Duodenal mucosa (tissue), 2 donors: ENCODE measurements around the gene ANKRD52.
A peak's percentile ranks its signal among the peaks of the same experiment; 100 is the strongest.

Experiments used
- H3K27ac ChIP-seq: one replicate; pipeline ENCODE4 v1.7.0; 2013; ENCODE audit warnings: low read depth, low read length
- H3K27me3 ChIP-seq, 2 donors: one replicate each; pipeline ENCODE4 v1.7.0; 2013; ENCODE audit warnings: low read length in 2 of 2, control low read depth in 1 of 2; ENCODE audit not compliant: insufficient read depth in 2 of 2, control insufficient read depth in 1 of 2
- H3K36me3 ChIP-seq, 2 donors: one replicate each; pipeline ENCODE4 v1.7.0; 2013; ENCODE audit warnings: low read length in 2 of 2, control low read depth in 1 of 2; ENCODE audit not compliant: insufficient read depth in 2 of 2, control insufficient read depth in 1 of 2
- H3K4me1 ChIP-seq, 2 donors: one replicate each; pipeline ENCODE4 v1.7.0; 2013; ENCODE audit warnings: low read length in 2 of 2, control low read depth in 1 of 2; ENCODE audit not compliant: insufficient read depth in 2 of 2, control insufficient read depth in 1 of 2
- H3K4me3 ChIP-seq, 2 donors: one replicate each; pipeline ENCODE4 v1.7.0; 2013; ENCODE audit warnings: low read length in 2 of 2, low read depth in 1 of 2
- H3K9ac ChIP-seq, 2 donors: one replicate each; pipeline ENCODE4 v1.7.0; 2013; ENCODE audit warnings: low read length in 2 of 2, low read depth in 1 of 2
- H3K9me3 ChIP-seq, 2 donors: one replicate each; pipeline ENCODE4 v1.7.0; 2013; ENCODE audit warnings: low read length in 2 of 2, control low read depth in 1 of 2; ENCODE audit not compliant: control insufficient read depth in 1 of 2

The ANKRD52 gene

DNA sequence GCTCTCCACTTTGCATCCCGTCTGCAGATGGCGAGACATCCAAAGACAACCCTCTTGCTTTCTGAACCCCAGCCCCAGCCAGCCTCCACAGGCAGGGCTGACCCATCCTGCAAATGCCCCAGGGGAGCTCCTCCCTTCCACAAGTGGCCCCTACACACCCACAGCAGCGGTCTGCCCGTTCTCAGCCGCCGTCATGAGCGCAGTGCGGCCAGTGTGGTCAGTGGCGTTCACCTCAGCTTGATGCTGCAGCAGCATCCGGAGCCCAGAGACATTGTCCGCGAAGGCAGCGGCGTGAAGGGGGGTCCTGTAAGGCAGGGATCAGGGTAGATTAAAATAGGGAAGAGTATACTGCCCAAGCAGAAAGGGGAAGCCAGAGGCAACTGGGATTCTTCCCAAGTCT lies 13.7 kb downstream of the ANKRD52 start:
- H3K27ac ChIP-seq = no peak overlapping the region
- H3K4me1 ChIP-seq = peaks cover 0 to 5% of the 10 kb centered on the region in 2 donors
- no peak overlapping the region for H3K4me3 ChIP-seq
- no peak overlapping the region for H3K9ac ChIP-seq
- H3K27me3 ChIP-seq = no peaks in the 10 kb centered on the region
- H3K36me3 ChIP-seq = peaks cover 54 to 88% of the 10 kb centered on the region in 2 donors
- H3K9me3 ChIP-seq = no peaks in the 10 kb centered on the region

DNA sequence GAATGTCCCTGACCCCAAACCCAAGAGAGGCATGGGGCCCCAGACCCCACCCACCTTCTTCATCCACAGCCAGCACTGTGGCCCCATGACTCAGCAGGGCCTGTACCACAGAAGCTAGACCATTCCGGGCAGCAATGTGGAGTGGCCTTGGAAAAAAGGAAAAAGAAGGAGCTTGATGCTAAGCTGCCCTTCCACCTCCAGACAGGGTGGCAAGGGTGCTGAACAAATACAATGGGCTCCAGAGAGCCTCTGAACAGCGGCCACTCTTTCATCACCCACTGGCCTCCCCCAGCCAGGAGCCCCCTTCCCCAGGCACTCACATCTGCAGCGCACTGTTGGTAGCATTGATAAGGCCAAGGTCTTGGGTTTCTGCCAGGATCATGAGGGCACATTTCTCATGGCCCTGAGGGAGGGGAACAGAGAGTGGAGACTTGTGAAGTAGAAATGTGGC lies 14.4 kb downstream of the ANKRD52 start:
- H3K27ac ChIP-seq = no peak overlapping the region
- H3K4me3 ChIP-seq = no peak overlapping the region
- H3K9ac ChIP-seq = no peak overlapping the region
- H3K36me3 ChIP-seq = peaks cover 50 to 82% of the 10 kb centered on the region in 2 donors
- no peaks in the 10 kb centered on the region for H3K9me3 ChIP-seq
- H3K27me3 ChIP-seq = no peaks in the 10 kb centered on the region
- H3K4me1 ChIP-seq = peaks cover 0 to 5% of the 10 kb centered on the region in 2 donors

DNA sequence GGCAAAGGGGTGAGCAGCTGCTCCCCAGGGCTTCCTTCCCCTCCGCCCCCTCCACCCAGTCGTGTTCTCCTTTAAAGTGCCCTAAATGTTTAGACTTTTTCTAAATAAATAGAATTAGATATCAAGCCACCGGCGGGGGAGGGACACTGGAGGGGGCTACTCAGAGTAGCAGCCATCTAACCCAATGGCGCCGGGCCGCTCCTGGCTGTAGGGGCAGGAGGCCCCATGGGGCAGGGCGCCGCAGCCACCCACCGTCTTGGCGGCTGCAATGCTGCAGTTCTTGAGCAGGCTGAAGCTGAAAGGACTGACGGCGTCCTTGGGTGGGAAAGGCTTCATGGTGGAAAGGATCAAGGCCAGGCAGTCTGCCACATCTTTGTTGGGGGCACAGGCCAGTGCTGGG lies 15.2 kb downstream of the ANKRD52 start:
- Histone ChIP-seq H3K27me3 (no peaks in the 10 kb centered on the region), H3K9ac (no peak overlapping the region), H3K36me3 (peaks cover 42 to 78% of the 10 kb centered on the region in 2 donors), H3K4me1 (peaks cover 0 to 5% of the 10 kb centered on the region in 2 donors), H3K27ac (no peak overlapping the region), H3K4me3 (no peak overlapping the region), H3K9me3 (no peaks in the 10 kb centered on the region)

DNA sequence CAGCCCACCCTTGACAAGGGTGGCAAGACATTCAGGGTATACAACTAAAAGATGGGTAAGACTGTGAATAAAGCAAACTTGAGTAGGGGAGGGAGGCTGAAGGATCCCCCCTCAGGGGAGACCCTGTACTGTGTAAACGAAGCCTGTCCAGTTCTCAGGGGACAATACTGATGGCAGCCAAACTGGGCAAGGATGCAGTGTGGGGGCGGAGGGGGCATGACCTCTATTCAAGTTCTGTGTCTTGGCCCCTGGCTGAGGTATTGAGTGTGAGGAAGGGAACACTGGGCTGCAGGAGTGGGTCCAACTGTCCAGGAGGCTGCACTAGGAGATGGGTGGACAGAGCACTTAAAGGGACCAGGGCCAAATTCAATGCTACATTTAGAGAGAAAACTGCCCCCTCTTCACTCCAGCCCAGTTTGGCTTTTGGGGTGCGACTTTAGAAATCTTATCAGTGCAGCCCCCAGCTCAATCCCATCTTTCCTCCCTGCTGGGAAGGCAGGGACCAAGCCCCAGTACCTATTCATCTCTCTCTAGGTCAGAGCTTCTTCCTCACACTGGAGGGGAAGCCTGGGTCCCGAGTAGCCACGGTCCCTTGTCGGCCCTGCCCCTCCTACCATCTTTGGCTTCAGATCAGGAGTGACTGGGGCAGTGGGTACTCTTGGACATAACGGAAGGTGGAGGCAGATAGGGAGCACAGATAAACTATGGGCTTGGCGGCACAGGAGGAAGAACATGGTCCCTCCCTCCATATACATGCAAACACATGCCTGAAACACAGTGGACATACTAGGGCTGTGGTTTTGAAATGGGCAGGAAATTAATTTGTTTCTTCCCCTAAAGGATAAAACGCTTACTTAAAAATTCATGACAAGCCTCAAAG lies 16.5 kb downstream of the ANKRD52 start:
- no peaks in the 10 kb centered on the region for H3K27me3 ChIP-seq
- H3K27ac ChIP-seq = no peak overlapping the region
- no peak overlapping the region for H3K9ac ChIP-seq
- H3K4me1 ChIP-seq = peaks cover 0 to 5% of the 10 kb centered on the region in 2 donors
- H3K9me3 ChIP-seq = no peaks in the 10 kb centered on the region
- peaks cover 34 to 79% of the 10 kb centered on the region in 2 donors for H3K36me3 ChIP-seq
- no peak overlapping the region for H3K4me3 ChIP-seq

DNA sequence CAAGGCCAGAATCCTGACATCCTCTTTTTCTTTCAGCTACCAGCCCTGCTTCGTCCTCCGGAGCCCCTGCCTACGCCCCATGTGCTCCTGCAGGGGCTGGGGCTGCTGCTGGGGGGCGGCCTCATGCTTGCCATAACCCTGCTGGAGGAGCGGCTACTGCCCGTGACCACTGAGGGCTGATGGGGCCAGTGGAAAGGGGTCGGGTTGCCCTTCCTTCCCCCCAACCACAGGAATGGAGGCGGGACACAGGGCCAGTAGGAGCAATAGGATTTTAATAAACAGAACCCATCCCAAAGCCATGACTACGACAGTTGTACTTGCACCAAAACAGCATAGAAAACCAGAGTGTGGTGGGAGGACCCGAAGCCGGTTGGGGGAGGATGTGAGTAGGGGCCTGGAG lies 20.6 kb downstream of the ANKRD52 start:
- H3K9me3 ChIP-seq = no peaks in the 10 kb centered on the region
- peaks cover 18 to 59% of the 10 kb centered on the region in 2 donors for H3K36me3 ChIP-seq
- H3K9ac ChIP-seq = no peak overlapping the region
- peaks cover 2 to 6% of the 10 kb centered on the region in 2 donors for H3K4me1 ChIP-seq
- no peak overlapping the region for H3K4me3 ChIP-seq
- H3K27ac ChIP-seq = no peak overlapping the region
- H3K27me3 ChIP-seq = no peaks in the 10 kb centered on the region

DNA sequence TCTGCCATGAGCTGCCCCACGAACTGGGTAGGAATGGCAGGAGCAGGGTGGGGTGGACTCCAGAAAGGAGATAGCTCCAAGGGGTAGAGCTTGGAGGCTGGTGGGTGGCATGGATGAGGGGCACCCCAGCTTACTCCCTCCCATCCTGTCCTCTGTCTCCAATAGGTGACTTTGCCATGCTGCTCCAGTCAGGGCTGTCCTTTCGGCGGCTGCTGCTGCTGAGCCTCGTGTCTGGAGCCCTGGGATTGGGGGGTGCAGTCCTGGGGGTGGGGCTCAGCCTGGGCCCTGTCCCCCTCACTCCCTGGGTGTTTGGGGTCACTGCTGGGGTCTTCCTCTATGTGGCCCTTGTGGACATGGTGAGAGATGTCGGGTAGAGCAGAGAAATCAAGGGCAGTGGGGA lies 21.2 kb downstream of the ANKRD52 start:
- no peak overlapping the region for H3K27ac ChIP-seq
- H3K27me3 ChIP-seq = no peaks in the 10 kb centered on the region
- H3K4me3 ChIP-seq = no peak overlapping the region
- H3K9ac ChIP-seq = no peak overlapping the region
- H3K36me3 ChIP-seq = peaks cover 13 to 53% of the 10 kb centered on the region in 2 donors
- H3K4me1 ChIP-seq = peaks cover 5 to 8% of the 10 kb centered on the region in 2 donors
- H3K9me3 ChIP-seq = no peaks in the 10 kb centered on the region

DNA sequence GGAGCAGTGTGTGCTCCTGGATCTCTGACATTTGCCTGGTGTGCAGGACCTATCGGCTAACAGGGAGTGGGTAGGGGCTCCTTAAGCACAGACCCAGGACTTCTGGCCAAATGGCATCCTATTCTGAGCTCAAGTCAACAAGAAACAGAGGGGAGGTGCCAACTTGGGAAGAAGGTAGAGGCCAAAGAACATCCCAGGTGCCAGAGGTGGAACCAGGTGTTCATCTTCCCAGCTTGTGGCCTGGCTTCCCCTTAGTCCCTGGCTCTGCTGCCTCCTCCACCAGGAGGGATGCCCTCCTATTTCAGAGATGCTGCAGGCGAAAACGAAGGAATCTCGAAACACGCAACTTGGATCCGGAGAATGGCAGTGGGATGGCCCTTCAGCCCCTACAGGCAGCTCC lies 22.1 kb downstream of the ANKRD52 start:
- Histone ChIP-seq H3K27me3 (no peaks in the 10 kb centered on the region), H3K27ac (no peak overlapping the region), H3K36me3 (peaks cover 6 to 44% of the 10 kb centered on the region in 2 donors)

DNA sequence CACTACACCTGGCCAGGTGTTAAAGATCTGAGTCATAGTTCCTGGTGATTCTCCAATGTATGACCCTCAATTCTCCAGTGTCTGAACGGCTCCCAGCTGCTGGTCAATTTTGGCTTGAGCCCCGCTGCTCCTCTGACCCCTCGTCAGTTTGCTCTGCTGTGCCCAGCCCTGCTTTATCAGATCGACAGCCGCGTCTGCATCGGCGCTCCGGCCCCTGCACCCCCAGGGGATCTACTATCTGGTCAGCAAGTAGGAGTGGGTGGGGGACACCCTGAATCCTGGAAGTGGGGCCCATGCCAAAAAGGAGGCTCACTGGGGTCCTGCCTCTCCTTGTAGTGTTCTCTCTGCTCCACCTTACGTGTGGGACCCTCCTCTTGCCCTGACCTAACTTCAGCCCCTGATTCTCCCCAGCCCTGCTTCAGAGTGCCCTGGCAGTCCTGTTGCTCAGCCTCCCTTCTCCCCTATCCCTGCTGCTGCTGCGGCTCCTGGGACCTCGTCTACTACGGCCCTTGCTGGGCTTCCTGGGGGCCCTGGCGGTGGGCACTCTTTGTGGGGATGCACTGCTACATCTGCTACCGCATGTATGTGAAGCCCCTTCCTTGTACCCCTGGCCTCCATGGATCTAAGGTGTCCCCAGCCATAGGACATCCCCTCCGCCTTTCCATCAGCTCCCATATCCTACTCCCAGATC lies 23.3 kb downstream of the ANKRD52 start:
- H3K4me1 ChIP-seq = peaks cover 9 to 14% of the 10 kb centered on the region in 2 donors
- peaks cover 6 to 37% of the 10 kb centered on the region in 2 donors for H3K36me3 ChIP-seq
- no peak overlapping the region for H3K9ac ChIP-seq
- H3K27me3 ChIP-seq = no peaks in the 10 kb centered on the region
- H3K9me3 ChIP-seq = no peaks in the 10 kb centered on the region
- H3K27ac ChIP-seq = no peak overlapping the region
- H3K4me3 ChIP-seq = no peak overlapping the region

More for the DNA sequence above, 22.1 kb downstream of the ANKRD52 start:
- H3K4me3 ChIP-seq = no peak overlapping the region
- H3K9ac ChIP-seq = no peak overlapping the region
- no peaks in the 10 kb centered on the region for H3K9me3 ChIP-seq
- H3K4me1 ChIP-seq = peaks cover 5 to 8% of the 10 kb centered on the region in 2 donors

DNA sequence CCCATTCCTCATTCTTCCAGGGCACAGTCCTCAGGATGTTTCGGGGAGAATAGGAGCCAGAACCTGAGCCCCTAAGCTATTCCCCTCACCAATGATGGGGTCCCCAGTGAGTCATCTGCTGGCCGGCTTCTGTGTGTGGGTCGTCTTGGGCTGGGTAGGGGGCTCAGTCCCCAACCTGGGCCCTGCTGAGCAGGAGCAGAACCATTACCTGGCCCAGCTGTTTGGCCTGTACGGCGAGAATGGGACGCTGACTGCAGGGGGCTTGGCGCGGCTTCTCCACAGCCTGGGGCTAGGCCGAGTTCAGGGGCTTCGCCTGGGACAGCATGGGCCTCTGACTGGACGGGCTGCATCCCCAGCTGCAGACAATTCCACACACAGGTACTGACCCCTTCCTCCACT lies 27.0 kb downstream of the ANKRD52 start:
- Histone ChIP-seq H3K27ac (no peak overlapping the region), H3K36me3 (peaks cover 4 to 17% of the 10 kb centered on the region in 2 donors), H3K4me3 (peak overlapping the region; percentile 72 to 82), H3K27me3 (no peaks in the 10 kb centered on the region), H3K9me3 (no peaks in the 10 kb centered on the region), H3K9ac (peak overlapping the region; percentile 80 to 95), H3K4me1 (peaks cover 12 to 17% of the 10 kb centered on the region in 2 donors)
